Left lung (tissue), 10 donors: ENCODE measurements around the gene DIAPH2. TPM values are rescaled to one million over a fixed set of nuclear protein-coding genes. Genes with fewer than 3 reads are reported as not detected.

Experiments
- ATAC-seq: fragments of 200-7000 bp; cut with Tn5 transposase; one replicate; pipeline ENCODE4 v1.9.1; 2020; ENCODE audit warnings: moderate library complexity
- DNase-seq, 4 donors: peaks; one replicate each; pipeline ENCODE4 v3.0.0-alpha.2; 2013 to 2020
- H3K27ac ChIP-seq, 2 donors: fragments of 200-600 bp; sonication (generic) in 1 of 2; one replicate each; pipeline versions ENCODE4 v1.5.0 to v1.8.0; 2020 to 2021
- H3K27me3 ChIP-seq, 2 donors: fragments of 200-600 bp; sonication (generic) in 1 of 2; one replicate each; pipeline versions ENCODE4 v1.5.0 to v1.8.0; 2020 to 2021
- H3K36me3 ChIP-seq, 2 donors: fragments of 200-600 bp; sonication (generic) in 1 of 2; one replicate each; pipeline versions ENCODE4 v1.5.0 to v1.8.0; 2020 to 2021
- H3K4me1 ChIP-seq, 2 donors: fragments of 200-600 bp; one replicate each; pipeline ENCODE4 v1.8.0; 2021
- H3K4me3 ChIP-seq, 2 donors: fragments of 200-600 bp; sonication (generic) in 1 of 2; one replicate each; pipeline versions ENCODE4 v1.5.0 to v1.8.0; 2020 to 2021; ENCODE audit warnings: mild to moderate bottlenecking in 1 of 2
- H3K9me3 ChIP-seq, 2 donors: fragments of 200-600 bp; sonication (generic) in 1 of 2; one replicate each; pipeline versions ENCODE4 v1.5.0 to v1.8.0; 2020 to 2021
- intact Hi-C, 2 donors: fragments of 100-400 bp; cut with DNase I; formaldehyde crosslinking; loops; one replicate each; pipeline versions ENCODE4 v1.11.2 to v1.14.2; 2022
- polyA plus RNA-seq, 6 donors: library from polyadenylated mRNA; unstranded; fragments of 120-200 nt; gene quantifications; one replicate each; pipeline ENCODE4 v1.2.1, GENCODE V29; 2013; ENCODE audit not compliant: insufficient read length in 6 of 6
- total RNA-seq, 2 donors: library from RNA; stranded (reverse); fragmentation: NEBNext Ultra II Directional; extraction: Animal tissue kit (Norgen Biotek cat#: 25700); gene quantifications; one replicate each; pipeline ENCODE4 v1.2.1, GENCODE V29; 2021
- TF ChIP-seq, protein P1 (sequence below), 2 donors: fragments of 200-600 bp; sonication (generic) in 1 of 2; IDR thresholded peaks; one replicate each; pipeline versions ENCODE4 v1.5.0 to v1.8.0; 2021; ENCODE audit warnings: antibody characterized with exemption in 2 of 2
- donor health status: DM: no; HTN: yes; CAD: no.
- donor health status: DM: no; HTN: no; CAD: no.

DIAPH2 gene
- total and polyA plus RNA-seq, 8 donors = 14.6 to 34.1 (median 16.4) TPM

GRCh38 chrX:97158269-97158668 lies 473.6 kb downstream of the DIAPH2 start:
- intact Hi-C loops = no loop called here
- no peaks in the 10 kb centered on the region for H3K27me3 ChIP-seq
- no peaks in the 10 kb centered on the region for H3K36me3 ChIP-seq
- TF ChIP-seq, protein P1, sequence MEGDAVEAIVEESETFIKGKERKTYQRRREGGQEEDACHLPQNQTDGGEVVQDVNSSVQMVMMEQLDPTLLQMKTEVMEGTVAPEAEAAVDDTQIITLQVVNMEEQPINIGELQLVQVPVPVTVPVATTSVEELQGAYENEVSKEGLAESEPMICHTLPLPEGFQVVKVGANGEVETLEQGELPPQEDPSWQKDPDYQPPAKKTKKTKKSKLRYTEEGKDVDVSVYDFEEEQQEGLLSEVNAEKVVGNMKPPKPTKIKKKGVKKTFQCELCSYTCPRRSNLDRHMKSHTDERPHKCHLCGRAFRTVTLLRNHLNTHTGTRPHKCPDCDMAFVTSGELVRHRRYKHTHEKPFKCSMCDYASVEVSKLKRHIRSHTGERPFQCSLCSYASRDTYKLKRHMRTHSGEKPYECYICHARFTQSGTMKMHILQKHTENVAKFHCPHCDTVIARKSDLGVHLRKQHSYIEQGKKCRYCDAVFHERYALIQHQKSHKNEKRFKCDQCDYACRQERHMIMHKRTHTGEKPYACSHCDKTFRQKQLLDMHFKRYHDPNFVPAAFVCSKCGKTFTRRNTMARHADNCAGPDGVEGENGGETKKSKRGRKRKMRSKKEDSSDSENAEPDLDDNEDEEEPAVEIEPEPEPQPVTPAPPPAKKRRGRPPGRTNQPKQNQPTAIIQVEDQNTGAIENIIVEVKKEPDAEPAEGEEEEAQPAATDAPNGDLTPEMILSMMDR (IDR thresholded peaks at IDR 0.05) = no peak
- no peak overlapping the region for H3K27ac ChIP-seq
- no peak overlapping the region for H3K4me3 ChIP-seq
- DNase-seq = no peak
- no peaks in the 10 kb centered on the region for H3K9me3 ChIP-seq
- ATAC-seq = peak; percentile 62
- H3K4me1 ChIP-seq = no peaks in the 10 kb centered on the region

DNA sequence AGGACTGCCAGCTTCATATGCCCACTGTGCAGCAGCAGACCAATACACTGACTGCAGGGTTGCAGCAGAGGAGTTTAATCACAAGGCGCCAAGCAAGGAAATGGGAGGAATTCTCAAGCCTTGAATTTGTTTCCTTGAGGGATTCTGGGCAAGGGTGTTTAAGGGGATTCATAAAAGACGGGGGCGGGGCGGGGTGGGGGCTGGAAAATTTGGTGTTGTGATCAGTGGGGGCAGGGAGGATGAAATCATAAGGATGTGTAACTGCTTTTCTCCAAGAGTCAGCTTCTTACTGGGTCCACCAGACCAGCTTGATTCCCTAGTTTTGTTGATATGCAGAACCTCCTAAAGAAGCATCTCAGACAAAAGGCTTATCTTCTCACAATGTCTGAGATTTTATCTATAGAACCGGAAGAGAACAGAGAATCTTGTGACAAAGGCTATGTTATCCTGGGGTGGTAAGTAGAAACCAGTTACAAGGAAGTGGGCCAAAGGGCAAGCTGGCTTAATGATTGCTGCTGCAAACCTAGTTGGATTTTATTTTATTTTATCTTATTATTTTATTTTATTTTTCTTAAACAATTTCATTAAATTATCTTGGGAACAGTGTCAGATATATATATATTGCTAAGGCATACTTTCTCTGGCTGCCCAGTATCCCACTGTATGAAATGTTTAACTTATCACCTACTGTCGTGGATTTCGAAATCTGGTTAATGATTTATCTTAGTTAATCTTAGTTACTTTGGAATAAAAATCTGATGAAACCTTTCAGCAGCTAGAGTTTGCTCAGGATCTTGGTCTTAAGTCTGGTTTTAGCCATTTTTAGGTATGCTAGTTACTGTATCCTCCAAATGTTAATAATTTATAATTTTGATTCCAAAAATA lies 475.5 kb downstream of the DIAPH2 start:
- Histone ChIP-seq H3K4me3 (no peak overlapping the region), H3K9me3 (no peaks in the 10 kb centered on the region), H3K27me3 (no peaks in the 10 kb centered on the region), H3K4me1 (no peaks in the 10 kb centered on the region), H3K27ac (no peak overlapping the region), H3K36me3 (no peaks in the 10 kb centered on the region)
- DNase-seq (no peak), ATAC-seq (no peak)
- TF ChIP-seq, protein P1 (IDR thresholded peaks at IDR 0.05) = no peak
- intact Hi-C loops = no loop called here

DNA sequence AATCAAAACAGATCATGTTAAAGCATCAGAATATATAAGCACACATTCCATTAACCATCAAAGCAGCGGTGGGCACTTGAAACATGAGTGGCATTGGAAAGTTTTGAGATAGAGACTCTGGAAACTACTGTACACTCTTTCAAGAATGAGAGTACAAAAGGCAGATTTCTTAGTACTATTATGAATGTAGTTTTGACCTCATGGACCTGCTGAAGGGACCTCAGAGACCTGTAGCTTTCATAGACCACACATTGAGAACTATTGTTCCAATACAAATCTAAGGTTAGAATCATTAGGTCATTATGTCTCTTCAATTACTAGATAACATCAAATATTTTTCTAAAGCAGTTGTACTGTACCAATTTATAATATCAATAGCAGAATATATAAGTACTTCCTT lies 482.7 kb downstream of the DIAPH2 start:
- no peak for ATAC-seq
- DNase-seq = no peak

DNA sequence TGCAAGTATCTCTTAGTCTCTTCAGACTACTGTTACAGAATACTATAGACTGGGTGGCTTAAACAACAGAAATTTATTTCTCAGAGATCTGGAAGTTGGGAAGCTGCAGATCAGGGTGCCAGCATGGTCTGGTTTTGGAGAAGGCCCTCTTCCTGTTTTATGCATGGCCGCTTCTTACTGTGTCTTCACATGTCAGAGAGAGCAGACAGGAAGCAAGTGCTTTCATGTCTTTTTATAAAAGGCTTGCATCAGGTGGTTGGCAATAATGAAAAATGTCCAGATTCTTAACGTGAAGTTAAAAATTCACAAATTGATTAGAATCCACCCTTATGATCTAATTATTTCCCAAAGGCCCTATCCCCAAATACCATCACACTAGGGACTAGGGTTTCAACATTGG lies 484.0 kb downstream of the DIAPH2 start:
- Histone ChIP-seq H3K36me3 (no peaks in the 10 kb centered on the region), H3K9me3 (no peaks in the 10 kb centered on the region), H3K4me1 (no peaks in the 10 kb centered on the region), H3K27ac (no peak overlapping the region), H3K4me3 (no peak overlapping the region), H3K27me3 (no peaks in the 10 kb centered on the region)
- no peak for ATAC-seq
- TF ChIP-seq, protein P1 (IDR thresholded peaks at IDR 0.05) = no peak
- intact Hi-C loops = no loop called here
- no peak for DNase-seq

More for the DNA sequence above, 482.7 kb downstream of the DIAPH2 start:
- no peaks in the 10 kb centered on the region for H3K9me3 ChIP-seq
- no peaks in the 10 kb centered on the region for H3K27me3 ChIP-seq
- TF ChIP-seq, protein P1 (IDR thresholded peaks at IDR 0.05) = no peak
- no peaks in the 10 kb centered on the region for H3K4me1 ChIP-seq
- intact Hi-C loops = no loop called here
- H3K36me3 ChIP-seq = no peaks in the 10 kb centered on the region
- no peak overlapping the region for H3K27ac ChIP-seq
- no peak overlapping the region for H3K4me3 ChIP-seq

GRCh38 chrX:97175147-97175546 lies 490.5 kb downstream of the DIAPH2 start:
- DNase-seq (no peak), ATAC-seq (no peak)
- no peaks in the 10 kb centered on the region for H3K9me3 ChIP-seq
- no peak overlapping the region for H3K27ac ChIP-seq
- no peak overlapping the region for H3K4me3 ChIP-seq
- intact Hi-C loops = no loop called here
- H3K36me3 ChIP-seq = no peaks in the 10 kb centered on the region
- H3K4me1 ChIP-seq = no peaks in the 10 kb centered on the region
- no peaks in the 10 kb centered on the region for H3K27me3 ChIP-seq
- TF ChIP-seq, protein P1 (IDR thresholded peaks at IDR 0.05) = no peak
